ENCODE measurements around the gene SRD5A2. TPM values are rescaled to one million over a fixed set of nuclear protein-coding genes. Genes with fewer than 3 reads are reported as not detected.

The SRD5A2 gene
- total and polyA plus RNA-seq, 2 of the 8 experiments (the other 6 are each of a cell fraction or from before 2014, with no cell fraction given) = 0.02 TPM; not detected in 1

GRCh38 chr2:31524592-31524991 is 56.1 kb downstream of the SRD5A2 start:
- no peaks in the 10 kb centered on the region for H3K4me1 ChIP-seq (replicated peaks in 1 of 4; ENCODE audit: control insufficient read depth in 3 of 4, insufficient read depth in 4 of 4, low read length in 3 of 4)
- no peak overlapping the region for H3K4me2 ChIP-seq (ENCODE audit: insufficient read depth in 1 of 2, low read depth in 2 of 2, low read length in 2 of 2)
- no peaks in the 10 kb centered on the region for H3K27me3 ChIP-seq (replicated peaks in 1 of 4; ENCODE audit: control insufficient read depth in 3 of 4, extremely low read depth in 1 of 4, insufficient read depth in 3 of 4, low read length in 3 of 4)
- no peak overlapping the region for H3K18ac ChIP-seq (ENCODE audit: extremely low read depth, low read length)
- no peak overlapping the region for H3K4me3 ChIP-seq (ENCODE audit: extremely low read depth in 1 of 4, insufficient read depth in 2 of 4, low read depth in 3 of 4, low read length in 4 of 4)
- DNase-seq (ENCODE audit: low read depth in 1 of 2, low spot score in 2 of 2) (no peak), FAIRE-seq (no peak)
- CTCF ChIA-PET (ENCODE audit: partially characterized antibody) = interaction anchor here (0.7 to 2.7 kb wide), 4 partner anchors 35 to 355 kb away, joined by 3 to 11 read pairs (median 6); no protein-coding TSS in a partner anchor
- no peak overlapping the region for H3K56ac ChIP-seq (replicated peaks; ENCODE audit: insufficient read length, low read depth, low read length)
- no peaks in the 10 kb centered on the region for H4K20me1 ChIP-seq (replicated peaks in 1 of 2; ENCODE audit: control insufficient read depth in 1 of 2, insufficient read depth in 2 of 2, low read length in 2 of 2)
- no peak overlapping the region for H4K91ac ChIP-seq (replicated peaks; ENCODE audit: insufficient read length, low read length)
- TF ChIP-seq SP2 (IDR thresholded peaks at IDR 0.05; ENCODE audit: low read length) = no peak
- TF ChIP-seq KDM4A (IDR thresholded peaks at IDR 0.05; ENCODE audit: low read depth, low read length, severe bottlenecking) = no peak
- no peak for TF ChIP-seq ZNF274 (IDR thresholded peaks at IDR 0.05; ENCODE audit: borderline replicate concordance, extremely low read depth, low read length)
- no peak for TF ChIP-seq BACH1 (IDR thresholded peaks at IDR 0.05; ENCODE audit: low read length)
- no peak for TF ChIP-seq RFX5 (IDR thresholded peaks at IDR 0.05; ENCODE audit: borderline replicate concordance, low read depth, low read length)
- TF ChIP-seq BCL11A (IDR thresholded peaks at IDR 0.05; ENCODE audit: low read depth in 2 of 2, low read length in 2 of 2) = no peak
- H3K9ac ChIP-seq (replicated peaks in 1 of 4; ENCODE audit: extremely low read depth in 1 of 4, low read depth in 3 of 4, low read length in 3 of 4) = no peak overlapping the region
- H2BK12ac ChIP-seq (ENCODE audit: low read depth, low read length) = no peak overlapping the region
- no peaks in the 10 kb centered on the region for H3K36me3 ChIP-seq (ENCODE audit: control insufficient read depth in 2 of 4, insufficient read depth in 4 of 4, low read length in 3 of 4)
- 81% methylated on average over 4 of the region's 4 CpGs; no CpG with 5 or more reads in 1 of the 2 experiments for WGBS, 2 experiments (ENCODE audit: extremely low coverage in 1 of 2, insufficient coverage in 1 of 2, insufficient read length in 1 of 2, insufficient replicate concordance in 2 of 2, low coverage in 1 of 2, low lambda C conversion rate in 2 of 2, missing lambda C conversion rate in 1 of 2)
- POLR2A ChIA-PET (ENCODE audit: partially characterized antibody) = no interaction called here
- H2BK5ac ChIP-seq (ENCODE audit: low read depth, low read length) = no peak overlapping the region
- H3K23me2 ChIP-seq (ENCODE audit: low read depth, low read length) = no peaks in the 10 kb centered on the region
- no peak overlapping the region for H2BK20ac ChIP-seq (ENCODE audit: low read length)
- no peak overlapping the region for H2BK120ac ChIP-seq (replicated peaks; ENCODE audit: low read depth, low read length)
- no peak overlapping the region for H3K27ac ChIP-seq (ENCODE audit: low read depth, low read length)
- no peak overlapping the region for H2AFZ ChIP-seq (ENCODE audit: low read length)
- H3K23ac ChIP-seq (ENCODE audit: insufficient read length) = no peak overlapping the region
- H3K9me3 ChIP-seq (ENCODE audit: insufficient read depth in 2 of 2, low read depth in 1 of 2, low read length in 1 of 2) = peaks cover under 1 to 30% of the 10 kb centered on the region in 2 experiments; a peak in 1 of 4 replicates
- H3K79me1 ChIP-seq (ENCODE audit: low read depth, low read length) = no peaks in the 10 kb centered on the region
- no peaks in the 10 kb centered on the region for H3K79me2 ChIP-seq (ENCODE audit: control insufficient read depth in 1 of 2, insufficient read depth in 2 of 2, low read length in 2 of 2)
- H4K8ac ChIP-seq (ENCODE audit: extremely low read depth, insufficient read depth, low read length) = no peak overlapping the region
- no peak overlapping the region for H2BK15ac ChIP-seq (ENCODE audit: low read length)
- no peak overlapping the region for H2AK5ac ChIP-seq (ENCODE audit: low read depth, low read length)
- H4K5ac ChIP-seq (ENCODE audit: insufficient read length, low read depth, low read length) = no peak overlapping the region
- H3K14ac ChIP-seq (ENCODE audit: insufficient read length) = no peak overlapping the region
- H3K4ac ChIP-seq (replicated peaks; ENCODE audit: insufficient read length, low read depth, low read length) = no peak overlapping the region

Measured in H1 (cell line).